ENCODE results near the gene HSFX2.
"Not testable (repeated sequence)": the region's sequence is repeated elsewhere in the genome, so short reads cannot be mapped to it uniquely, and the experiment has no call there.

GRCh38 chrX:149551245-149551938 lies 43.7 kb downstream of the HSFX2 start:
- not testable (repeated sequence) for TF ChIP-seq CTCF (conservative IDR thresholded peaks at IDR 0.05 in 1 of 2, IDR thresholded peaks at IDR 0.05 in 1 of 2; ENCODE audit: low read depth in 1 of 2, low read length in 2 of 2); EZH2 (IDR thresholded peaks at IDR 0.05; ENCODE audit: low read length, missing control alignments)

All from fibroblast of lung (primary cell).